Breast epithelium (tissue), 4 donors: ENCODE data around the gene RALY. TPM values are rescaled to one million over a fixed set of nuclear protein-coding genes. Genes with fewer than 3 reads are reported as not detected.

Source experiments
- DNase-seq, 2 donors: peaks; one replicate each; pipeline ENCODE4 v3.0.0-alpha.2; 2019; ENCODE audit warnings: low spot score in 2 of 2
- H3K27ac ChIP-seq, 2 donors: fragments of 200-600 bp; sonication (generic) in 1 of 2; one replicate each; pipeline ENCODE4 v1.5.1; 2016 to 2019; ENCODE audit warnings: mild to moderate bottlenecking in 1 of 2
- H3K27me3 ChIP-seq, 2 donors: fragments of 200-600 bp; sonication (generic) in 1 of 2; one replicate each; pipeline versions ENCODE4 v1.5.1 to v1.6.0; 2017 to 2019; ENCODE audit warnings: control low read depth in 1 of 2, mild to moderate bottlenecking in 1 of 2
- H3K36me3 ChIP-seq: fragments of 200-600 bp; one replicate; pipeline ENCODE4 v1.5.1; 2019
- H3K4me1 ChIP-seq, 2 donors: fragments of 200-600 bp; sonication (generic); one replicate each; pipeline ENCODE4 v1.5.1; 2016 to 2019; ENCODE audit warnings: control low read depth in 1 of 2
- H3K4me3 ChIP-seq, 3 donors: fragments of 200-600 bp; sonication (generic); 1 replicate in 2 of 3; 2 replicates in 1 of 3; pipeline ENCODE4 v1.5.1; 2016 to 2019; ENCODE audit warnings: mild to moderate bottlenecking in 3 of 3, moderate library complexity in 2 of 3
- H3K9me3 ChIP-seq, 2 donors: fragments of 200-600 bp; sonication (generic) in 1 of 2; one replicate each; pipeline ENCODE4 v1.5.1; 2016 to 2019; ENCODE audit warnings: control low read depth in 1 of 2
- CTCF ChIP-seq, 3 donors: fragments of 450-650 bp; IDR thresholded peaks; one replicate each; pipeline ENCODE4 v1.5.1; 2016 to 2017; ENCODE audit warnings: antibody characterized with exemption in 3 of 3, mild to moderate bottlenecking in 3 of 3, moderate library complexity in 3 of 3
- POLR2A ChIP-seq: fragments of 450-650 bp; IDR thresholded peaks from one replicate; pipeline ENCODE4 v1.6.1; 2016; ENCODE audit warnings: antibody characterized with exemption, mild to moderate bottlenecking, moderate library complexity
- POLR2AphosphoS5 ChIP-seq, 3 donors: sonication (generic); formaldehyde crosslinking; IDR thresholded peaks; one replicate each; pipeline ENCODE4 v1.6.1; 2017; ENCODE audit warnings: antibody characterized with exemption in 3 of 3
- intact Hi-C: fragments of 100-400 bp; cut with DNase I; formaldehyde crosslinking; loops from one replicate; pipeline ENCODE4 v1.15.1; 2023; ENCODE audit warnings: low total_unique reads
- total RNA-seq, 3 donors: library from RNA; depleted of rRNA; stranded (reverse); fragments of >200 nt; gene quantifications; one replicate each; pipeline ENCODE4 v1.1.0, GENCODE V29; 2016

The RALY gene
- total RNA-seq, 3 donors from 2014 or later: 73.5 to 120 (median 96.4) TPM

- no peak for TF ChIP-seq CTCF (IDR thresholded peaks at IDR 0.05)
- no peak for TF ChIP-seq POLR2AphosphoS5 (IDR thresholded peaks at IDR 0.05)
- TF ChIP-seq POLR2A: no peak
- Histone ChIP-seq H3K36me3 (no peaks in the 10 kb centered on the region), H3K4me3 (no peak overlapping the region), H3K9me3 (no peaks in the 10 kb centered on the region), H3K4me1 (peaks cover 0 to 5% of the 10 kb centered on the region in 2 donors), H3K27me3 (no peaks in the 10 kb centered on the region), H3K27ac (no peak overlapping the region)
- DNase-seq: no peak
- intact Hi-C loops: no loop called here
Observed at GRCh38 chr20:34074101-34074760, 80.5 kb downstream of the RALY start.

GRCh38 chr20:34075647-34076046 lies 81.9 kb downstream of the RALY start:
- TF ChIP-seq CTCF (IDR thresholded peaks at IDR 0.05) (no peak), POLR2AphosphoS5 (IDR thresholded peaks at IDR 0.05) (no peak), POLR2A (no peak)
- no peaks in the 10 kb centered on the region for H3K9me3 ChIP-seq
- no peaks in the 10 kb centered on the region for H3K27me3 ChIP-seq
- DNase-seq: no peak
- H3K4me3 ChIP-seq: no peak overlapping the region
- intact Hi-C loops: no loop called here
- no peaks in the 10 kb centered on the region for H3K36me3 ChIP-seq
- no peaks in the 10 kb centered on the region for H3K4me1 ChIP-seq
- H3K27ac ChIP-seq: no peak overlapping the region

- H3K27me3 ChIP-seq: no peaks in the 10 kb centered on the region
- H3K27ac ChIP-seq: no peak overlapping the region
- no peak for DNase-seq
- no peaks in the 10 kb centered on the region for H3K9me3 ChIP-seq
- no peaks in the 10 kb centered on the region for H3K4me1 ChIP-seq
- H3K4me3 ChIP-seq: no peak overlapping the region
- no peak for TF ChIP-seq CTCF (IDR thresholded peaks at IDR 0.05)
- TF ChIP-seq POLR2AphosphoS5 (IDR thresholded peaks at IDR 0.05): no peak
- no peak for TF ChIP-seq POLR2A
- intact Hi-C loops: no loop called here
- no peaks in the 10 kb centered on the region for H3K36me3 ChIP-seq
Observed at GRCh38 chr20:34076952-34077351, 83.2 kb downstream of the RALY start.

- intact Hi-C loops: no loop called here
Observed at GRCh38 chr20:34078540-34078939, 84.8 kb downstream of the RALY start.

More at GRCh38 chr20:34078540-34078939, 84.8 kb downstream of the RALY start:
- no peak for TF ChIP-seq CTCF (IDR thresholded peaks at IDR 0.05)
- no peak for TF ChIP-seq POLR2A
- no peak for TF ChIP-seq POLR2AphosphoS5 (IDR thresholded peaks at IDR 0.05)
- Histone ChIP-seq H3K4me3 (no peak overlapping the region), H3K27ac (no peak overlapping the region), H3K36me3 (no peaks in the 10 kb centered on the region), H3K4me1 (peaks cover 0 to 4% of the 10 kb centered on the region in 2 donors), H3K27me3 (no peaks in the 10 kb centered on the region), H3K9me3 (no peaks in the 10 kb centered on the region)
- DNase-seq: no peak
